SK-N-SH (cell line): Measurements from ENCODE around the gene CLDN6. TPM values are rescaled to one million over a fixed set of nuclear protein-coding genes. Genes with fewer than 3 reads are reported as not detected.

ENCODE experiments used
- CTCF ChIA-PET: fragments of 300-600, 350-600 bp; formaldehyde crosslinking; extraction: SDS; loops from one replicate; lab custom pipeline; 2021; lab: Yijun Ruan, JAX
- POLR2A ChIA-PET: fragments of 350-600 bp; sonication (Branson Sonifier 250); formaldehyde crosslinking; extraction: SDS; loops from one replicate; lab custom pipeline; 2020; ENCODE audit warnings: antibody characterized with exemption, inconsistent platforms; lab: Yijun Ruan, JAX
- DNase-seq: peaks from one replicate; pipeline ENCODE4 v3.0.0; 2012
- H2AFZ ChIP-seq: fragments of 200-600 bp; sonication (generic); 2 replicates; pipeline ENCODE4 v1.8.1; 2016; ENCODE audit warnings: antibody characterized with exemption, mild to moderate bottlenecking, low read depth
- H3F3A ChIP-seq: fragments of 200-600 bp; sonication (generic); replicated peaks from 2 replicates; pipeline ENCODE3; 2016; ENCODE audit warnings: antibody characterized with exemption, mild to moderate bottlenecking; ENCODE audit not compliant: insufficient read depth
- H3K27ac ChIP-seq, 2 experiments: fragments of 200-500 bp in 1 of 2; fragments of 200-600 bp in 1 of 2; sonication (Bioruptor generic) in 1 of 2; sonication (generic), shearing (Covaris generic) in 1 of 2; 2 replicates each; pipeline versions ENCODE4 v1.5.1 to v1.6.1; 2014 to 2016; ENCODE audit warnings: low read depth in 2 of 2, inconsistent platforms in 1 of 2, low read length in 1 of 2, mild to moderate bottlenecking in 1 of 2, mixed read lengths in 1 of 2
- H3K27me3 ChIP-seq: fragments of 200-600 bp; sonication (generic), shearing (Covaris generic); 2 replicates; pipeline ENCODE4 v1.6.1; 2016; ENCODE audit warnings: mixed run types; ENCODE audit not compliant: insufficient read depth
- H3K36me3 ChIP-seq, 2 experiments: fragments of 200-500 bp in 1 of 2; fragments of 200-600 bp in 1 of 2; sonication (Bioruptor generic) in 1 of 2; sonication (generic) in 1 of 2; replicated peaks in 1 of 2; 2 replicates each; pipeline versions ENCODE3 to v1.5.1; 2014 to 2016; ENCODE audit warnings: low read length in 1 of 2, mild to moderate bottlenecking in 1 of 2; ENCODE audit not compliant: insufficient read depth in 2 of 2, control insufficient read depth in 1 of 2
- H3K4me1 ChIP-seq, 2 experiments: fragments of 200-500 bp in 1 of 2; fragments of 200-600 bp in 1 of 2; sonication (Bioruptor generic) in 1 of 2; sonication (generic), shearing (Covaris generic) in 1 of 2; 2 replicates each; pipeline versions ENCODE4 v1.5.1 to v1.6.1; 2014 to 2016; ENCODE audit warnings: low read depth in 1 of 2, low read length in 1 of 2, mixed run types in 1 of 2; ENCODE audit not compliant: insufficient read depth in 2 of 2, control insufficient read depth in 1 of 2
- H3K4me2 ChIP-seq: fragments of 200-600 bp; sonication (generic), shearing (Covaris generic); 2 replicates; pipeline ENCODE4 v1.6.1; 2017; ENCODE audit warnings: mixed run types
- H3K4me3 ChIP-seq, 2 experiments: fragments of 200-500 bp in 1 of 2; fragments of 200-600 bp in 1 of 2; sonication (Bioruptor generic) in 1 of 2; sonication (generic), shearing (Covaris generic) in 1 of 2; 2 replicates each; pipeline versions ENCODE4 v1.5.1 to v1.8.1; 2014 to 2016; ENCODE audit warnings: low read depth in 2 of 2, inconsistent platforms in 1 of 2, low read length in 1 of 2, mild to moderate bottlenecking in 1 of 2, mixed read lengths in 1 of 2, moderate library complexity in 1 of 2
- H3K79me2 ChIP-seq: fragments of 200-600 bp; sonication (generic); 2 replicates; pipeline ENCODE4 v1.8.1; 2017; ENCODE audit warnings: mild to moderate bottlenecking; ENCODE audit not compliant: insufficient read depth
- H3K9ac ChIP-seq: fragments of 200-600 bp; sonication (generic); 2 replicates; pipeline ENCODE4 v1.6.1; 2017; ENCODE audit warnings: mixed run types
- H3K9me2 ChIP-seq: fragments of 200-600 bp; sonication (generic); 2 replicates; pipeline ENCODE4 v1.6.1; 2017; ENCODE audit warnings: mixed run types
- H3K9me3 ChIP-seq: fragments of 200-600 bp; sonication (generic); 2 replicates; pipeline ENCODE4 v1.6.1; 2017; ENCODE audit warnings: mixed run types, mild to moderate bottlenecking, moderate library complexity
- H4K20me1 ChIP-seq: fragments of 200-600 bp; sonication (generic); 2 replicates; pipeline ENCODE4 v1.6.1; 2017; ENCODE audit warnings: mild to moderate bottlenecking, mixed run types; ENCODE audit not compliant: insufficient read depth
- ELF1 ChIP-seq: IDR thresholded peaks from 2 replicates; pipeline ENCODE4 v1.4.0; 2012
- EZH2phosphoT487 ChIP-seq: fragments of 200-600 bp; sonication (generic); IDR thresholded peaks from 2 replicates; pipeline ENCODE4 v1.6.1; 2017; ENCODE audit warnings: low read depth, mixed run types, mild to moderate bottlenecking, antibody characterized with exemption, moderate library complexity, borderline replicate concordance
- FOXJ3 ChIP-seq: sonication (generic); formaldehyde crosslinking; IDR thresholded peaks from 2 replicates; pipeline ENCODE4 v1.5.1; 2020; ENCODE audit warnings: mild to moderate bottlenecking, missing genetic modification reagents
- JUND ChIP-seq: IDR thresholded peaks from 2 replicates; pipeline ENCODE4 v1.4.0; 2012
- MXI1 ChIP-seq: IDR thresholded peaks from 2 replicates; pipeline ENCODE4 v1.6.1; 2012; ENCODE audit warnings: mild to moderate bottlenecking, low read depth, low read length, improper control_type of control experiment
- NRF1 ChIP-seq: IDR thresholded peaks from 2 replicates; pipeline ENCODE4 v1.6.1; 2012; ENCODE audit warnings: low read depth, mild to moderate bottlenecking, low read length
- RAD21 ChIP-seq: IDR thresholded peaks from 2 replicates; pipeline ENCODE4 v1.6.1; 2012; ENCODE audit warnings: mild to moderate bottlenecking, low read length
- RCOR1 ChIP-seq: fragments of 150-350 bp; IDR thresholded peaks from 2 replicates; pipeline ENCODE4 v1.6.1; 2017; ENCODE audit warnings: antibody characterized with exemption, low read length
- RFX5 ChIP-seq: IDR thresholded peaks from 2 replicates; pipeline ENCODE4 v1.6.1; 2012; ENCODE audit warnings: mild to moderate bottlenecking, improper control_type of control experiment, low read length
- SMC3 ChIP-seq: IDR thresholded peaks from 2 replicates; pipeline ENCODE4 v1.6.1; 2012; ENCODE audit warnings: low read depth, low read length, improper control_type of control experiment
- TAF1 ChIP-seq: IDR thresholded peaks from 2 replicates; pipeline ENCODE4 v1.6.1; 2012; ENCODE audit warnings: low read depth, mild to moderate bottlenecking, low read length, moderate library complexity, borderline replicate concordance
- TEAD4 ChIP-seq: IDR thresholded peaks from 2 replicates; pipeline ENCODE4 v1.4.0; 2012; ENCODE audit warnings: mild to moderate bottlenecking, borderline replicate concordance; ENCODE audit not compliant: insufficient read depth
- YY1 ChIP-seq: IDR thresholded peaks from 2 replicates; pipeline ENCODE4 v1.4.0; 2012; ENCODE audit warnings: low read depth, mild to moderate bottlenecking
- WGBS: methylation state at CpG from one replicate; pipeline ENCODE4 v1.1.6; 2017; ENCODE audit warnings: low lambda C conversion rate; 5-methylcytosine and 5-hydroxymethylcytosine counted together
- polyA plus RNA-seq, 3 experiments: library from polyadenylated mRNA; depleted of rRNA; stranded (reverse); fragments of >200 nt; gene quantifications; 2 replicates each; pipeline ENCODE4 v1.2.3, GENCODE V29; 2012
- TF ChIP-seq, protein P1 (sequence below): IDR thresholded peaks from 2 replicates; pipeline ENCODE4 v1.6.1; 2012; ENCODE audit warnings: mild to moderate bottlenecking, low read depth, low read length, moderate library complexity
- TF ChIP-seq, protein P2 (sequence below): fragments of 150-350 bp; IDR thresholded peaks from 2 replicates; pipeline ENCODE4 v1.6.1; 2017; ENCODE audit warnings: antibody characterized with exemption, low read length, low read depth, borderline replicate concordance
- TF ChIP-seq, protein P3 (sequence below): IDR thresholded peaks from 2 replicates; pipeline ENCODE4 v1.4.0; 2012; ENCODE audit warnings: low read depth
- TF ChIP-seq, protein P4 (sequence below): IDR thresholded peaks from 2 replicates; pipeline ENCODE4; 2012
- TF ChIP-seq, protein P5 (sequence below): fragments of 150-350 bp; IDR thresholded peaks from 2 replicates; pipeline ENCODE4 v1.6.1; 2016; ENCODE audit warnings: mild to moderate bottlenecking, low read depth, low read length
- TF ChIP-seq, protein P6 (sequence below): IDR thresholded peaks from 2 replicates; pipeline ENCODE4 v1.4.0; 2012; ENCODE audit warnings: low read depth, borderline replicate concordance
- TF ChIP-seq, protein P7 (sequence below): fragments of 200-600 bp; sonication (generic); IDR thresholded peaks from 2 replicates; pipeline ENCODE4 v1.6.1; 2017; ENCODE audit warnings: antibody characterized with exemption, mild to moderate bottlenecking, moderate library complexity

Gene CLDN6
- polyA plus RNA-seq, 1 of the 3 experiments (the other 2 are of a cell fraction): 0.20 TPM

DNA sequence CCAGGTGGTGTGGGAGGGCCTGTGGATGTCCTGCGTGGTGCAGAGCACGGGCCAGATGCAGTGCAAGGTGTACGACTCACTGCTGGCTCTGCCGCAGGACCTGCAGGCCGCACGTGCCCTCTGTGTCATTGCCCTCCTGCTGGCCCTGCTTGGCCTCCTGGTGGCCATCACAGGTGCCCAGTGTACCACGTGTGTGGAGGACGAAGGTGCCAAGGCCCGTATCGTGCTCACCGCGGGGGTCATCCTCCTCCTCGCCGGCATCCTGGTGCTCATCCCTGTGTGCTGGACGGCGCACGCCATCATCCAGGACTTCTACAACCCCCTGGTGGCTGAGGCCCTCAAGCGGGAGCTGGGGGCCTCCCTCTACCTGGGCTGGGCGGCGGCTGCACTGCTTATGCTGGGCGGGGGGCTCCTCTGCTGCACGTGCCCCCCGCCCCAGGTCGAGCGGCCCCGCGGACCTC lies 4.5 kb downstream of the CLDN6 start:
- CTCF ChIA-PET: interaction anchor here (1.3 kb wide), 1 partner anchor 19 kb away, joined by 5 read pairs; no protein-coding TSS in a partner anchor

More for the DNA sequence above, 4.5 kb downstream of the CLDN6 start:
- TF ChIP-seq NRF1 (no peak), TEAD4 (no peak), RAD21 (no peak), SMC3 (no peak), FOXJ3 (CRISPR knock-in tag) (no peak), JUND (no peak), RFX5 (no peak), EZH2phosphoT487 (no peak), YY1 (no peak), TAF1 (no peak), RCOR1 (no peak), ELF1 (no peak), MXI1 (no peak)
- TF ChIP-seq, protein P1, sequence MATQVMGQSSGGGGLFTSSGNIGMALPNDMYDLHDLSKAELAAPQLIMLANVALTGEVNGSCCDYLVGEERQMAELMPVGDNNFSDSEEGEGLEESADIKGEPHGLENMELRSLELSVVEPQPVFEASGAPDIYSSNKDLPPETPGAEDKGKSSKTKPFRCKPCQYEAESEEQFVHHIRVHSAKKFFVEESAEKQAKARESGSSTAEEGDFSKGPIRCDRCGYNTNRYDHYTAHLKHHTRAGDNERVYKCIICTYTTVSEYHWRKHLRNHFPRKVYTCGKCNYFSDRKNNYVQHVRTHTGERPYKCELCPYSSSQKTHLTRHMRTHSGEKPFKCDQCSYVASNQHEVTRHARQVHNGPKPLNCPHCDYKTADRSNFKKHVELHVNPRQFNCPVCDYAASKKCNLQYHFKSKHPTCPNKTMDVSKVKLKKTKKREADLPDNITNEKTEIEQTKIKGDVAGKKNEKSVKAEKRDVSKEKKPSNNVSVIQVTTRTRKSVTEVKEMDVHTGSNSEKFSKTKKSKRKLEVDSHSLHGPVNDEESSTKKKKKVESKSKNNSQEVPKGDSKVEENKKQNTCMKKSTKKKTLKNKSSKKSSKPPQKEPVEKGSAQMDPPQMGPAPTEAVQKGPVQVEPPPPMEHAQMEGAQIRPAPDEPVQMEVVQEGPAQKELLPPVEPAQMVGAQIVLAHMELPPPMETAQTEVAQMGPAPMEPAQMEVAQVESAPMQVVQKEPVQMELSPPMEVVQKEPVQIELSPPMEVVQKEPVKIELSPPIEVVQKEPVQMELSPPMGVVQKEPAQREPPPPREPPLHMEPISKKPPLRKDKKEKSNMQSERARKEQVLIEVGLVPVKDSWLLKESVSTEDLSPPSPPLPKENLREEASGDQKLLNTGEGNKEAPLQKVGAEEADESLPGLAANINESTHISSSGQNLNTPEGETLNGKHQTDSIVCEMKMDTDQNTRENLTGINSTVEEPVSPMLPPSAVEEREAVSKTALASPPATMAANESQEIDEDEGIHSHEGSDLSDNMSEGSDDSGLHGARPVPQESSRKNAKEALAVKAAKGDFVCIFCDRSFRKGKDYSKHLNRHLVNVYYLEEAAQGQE: no peak
- TF ChIP-seq, protein P2, sequence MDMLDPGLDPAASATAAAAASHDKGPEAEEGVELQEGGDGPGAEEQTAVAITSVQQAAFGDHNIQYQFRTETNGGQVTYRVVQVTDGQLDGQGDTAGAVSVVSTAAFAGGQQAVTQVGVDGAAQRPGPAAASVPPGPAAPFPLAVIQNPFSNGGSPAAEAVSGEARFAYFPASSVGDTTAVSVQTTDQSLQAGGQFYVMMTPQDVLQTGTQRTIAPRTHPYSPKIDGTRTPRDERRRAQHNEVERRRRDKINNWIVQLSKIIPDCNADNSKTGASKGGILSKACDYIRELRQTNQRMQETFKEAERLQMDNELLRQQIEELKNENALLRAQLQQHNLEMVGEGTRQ: no peak
- TF ChIP-seq, protein P3, sequence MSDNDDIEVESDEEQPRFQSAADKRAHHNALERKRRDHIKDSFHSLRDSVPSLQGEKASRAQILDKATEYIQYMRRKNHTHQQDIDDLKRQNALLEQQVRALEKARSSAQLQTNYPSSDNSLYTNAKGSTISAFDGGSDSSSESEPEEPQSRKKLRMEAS: no peak
- TF ChIP-seq, protein P4, sequence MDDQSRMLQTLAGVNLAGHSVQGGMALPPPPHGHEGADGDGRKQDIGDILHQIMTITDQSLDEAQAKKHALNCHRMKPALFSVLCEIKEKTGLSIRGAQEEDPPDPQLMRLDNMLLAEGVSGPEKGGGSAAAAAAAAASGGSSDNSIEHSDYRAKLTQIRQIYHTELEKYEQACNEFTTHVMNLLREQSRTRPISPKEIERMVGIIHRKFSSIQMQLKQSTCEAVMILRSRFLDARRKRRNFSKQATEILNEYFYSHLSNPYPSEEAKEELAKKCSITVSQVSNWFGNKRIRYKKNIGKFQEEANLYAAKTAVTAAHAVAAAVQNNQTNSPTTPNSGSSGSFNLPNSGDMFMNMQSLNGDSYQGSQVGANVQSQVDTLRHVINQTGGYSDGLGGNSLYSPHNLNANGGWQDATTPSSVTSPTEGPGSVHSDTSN: no peak
- TF ChIP-seq, protein P5, sequence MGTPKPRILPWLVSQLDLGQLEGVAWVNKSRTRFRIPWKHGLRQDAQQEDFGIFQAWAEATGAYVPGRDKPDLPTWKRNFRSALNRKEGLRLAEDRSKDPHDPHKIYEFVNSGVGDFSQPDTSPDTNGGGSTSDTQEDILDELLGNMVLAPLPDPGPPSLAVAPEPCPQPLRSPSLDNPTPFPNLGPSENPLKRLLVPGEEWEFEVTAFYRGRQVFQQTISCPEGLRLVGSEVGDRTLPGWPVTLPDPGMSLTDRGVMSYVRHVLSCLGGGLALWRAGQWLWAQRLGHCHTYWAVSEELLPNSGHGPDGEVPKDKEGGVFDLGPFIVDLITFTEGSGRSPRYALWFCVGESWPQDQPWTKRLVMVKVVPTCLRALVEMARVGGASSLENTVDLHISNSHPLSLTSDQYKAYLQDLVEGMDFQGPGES: no peak
- TF ChIP-seq, protein P6, sequence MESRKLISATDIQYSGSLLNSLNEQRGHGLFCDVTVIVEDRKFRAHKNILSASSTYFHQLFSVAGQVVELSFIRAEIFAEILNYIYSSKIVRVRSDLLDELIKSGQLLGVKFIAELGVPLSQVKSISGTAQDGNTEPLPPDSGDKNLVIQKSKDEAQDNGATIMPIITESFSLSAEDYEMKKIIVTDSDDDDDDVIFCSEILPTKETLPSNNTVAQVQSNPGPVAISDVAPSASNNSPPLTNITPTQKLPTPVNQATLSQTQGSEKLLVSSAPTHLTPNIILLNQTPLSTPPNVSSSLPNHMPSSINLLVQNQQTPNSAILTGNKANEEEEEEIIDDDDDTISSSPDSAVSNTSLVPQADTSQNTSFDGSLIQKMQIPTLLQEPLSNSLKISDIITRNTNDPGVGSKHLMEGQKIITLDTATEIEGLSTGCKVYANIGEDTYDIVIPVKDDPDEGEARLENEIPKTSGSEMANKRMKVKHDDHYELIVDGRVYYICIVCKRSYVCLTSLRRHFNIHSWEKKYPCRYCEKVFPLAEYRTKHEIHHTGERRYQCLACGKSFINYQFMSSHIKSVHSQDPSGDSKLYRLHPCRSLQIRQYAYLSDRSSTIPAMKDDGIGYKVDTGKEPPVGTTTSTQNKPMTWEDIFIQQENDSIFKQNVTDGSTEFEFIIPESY: no peak
- TF ChIP-seq, protein P7, sequence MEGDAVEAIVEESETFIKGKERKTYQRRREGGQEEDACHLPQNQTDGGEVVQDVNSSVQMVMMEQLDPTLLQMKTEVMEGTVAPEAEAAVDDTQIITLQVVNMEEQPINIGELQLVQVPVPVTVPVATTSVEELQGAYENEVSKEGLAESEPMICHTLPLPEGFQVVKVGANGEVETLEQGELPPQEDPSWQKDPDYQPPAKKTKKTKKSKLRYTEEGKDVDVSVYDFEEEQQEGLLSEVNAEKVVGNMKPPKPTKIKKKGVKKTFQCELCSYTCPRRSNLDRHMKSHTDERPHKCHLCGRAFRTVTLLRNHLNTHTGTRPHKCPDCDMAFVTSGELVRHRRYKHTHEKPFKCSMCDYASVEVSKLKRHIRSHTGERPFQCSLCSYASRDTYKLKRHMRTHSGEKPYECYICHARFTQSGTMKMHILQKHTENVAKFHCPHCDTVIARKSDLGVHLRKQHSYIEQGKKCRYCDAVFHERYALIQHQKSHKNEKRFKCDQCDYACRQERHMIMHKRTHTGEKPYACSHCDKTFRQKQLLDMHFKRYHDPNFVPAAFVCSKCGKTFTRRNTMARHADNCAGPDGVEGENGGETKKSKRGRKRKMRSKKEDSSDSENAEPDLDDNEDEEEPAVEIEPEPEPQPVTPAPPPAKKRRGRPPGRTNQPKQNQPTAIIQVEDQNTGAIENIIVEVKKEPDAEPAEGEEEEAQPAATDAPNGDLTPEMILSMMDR: no peak
- Histone ChIP-seq H3K36me3 (no peaks in the 10 kb centered on the region), H3K9me2 (no peaks in the 10 kb centered on the region), H3K4me3 (no peak overlapping the region), H3K9me3 (no peaks in the 10 kb centered on the region), H3F3A (no peaks in the 10 kb centered on the region), H3K9ac (no peak overlapping the region), H3K27ac (no peak overlapping the region), H3K27me3 (no peaks in the 10 kb centered on the region), H4K20me1 (no peaks in the 10 kb centered on the region), H2AFZ (no peak overlapping the region), H3K4me1 (peaks cover 0 to 6% of the 10 kb centered on the region in 2 experiments; a peak in 1 of 4 replicates), H3K4me2 (no peak overlapping the region), H3K79me2 (no peaks in the 10 kb centered on the region)
- WGBS: 84% methylated on average over 18 of the region's 27 CpGs
- no peak for DNase-seq
- POLR2A ChIA-PET: no interaction called here
